Thyroid gland (tissue), 4 donors: ENCODE measurements around the gene TMEM259. TPM values are rescaled to one million over a fixed set of nuclear protein-coding genes. Genes with fewer than 3 reads are reported as not detected.

Experiments
- DNase-seq, 2 donors: peaks; one replicate each; pipeline ENCODE4 v3.0.0-alpha.2; 2019
- H3K27ac ChIP-seq, 3 donors: fragments of 200-600 bp; sonication (generic); 1 replicate in 2 of 3; 2 replicates in 1 of 3; pipeline ENCODE4 v1.5.1; 2016 to 2019; ENCODE audit warnings: mild to moderate bottlenecking in 1 of 3, moderate library complexity in 1 of 3
- H3K27me3 ChIP-seq: fragments of 200-600 bp; sonication (generic); one replicate; pipeline ENCODE4 v1.5.1; 2019
- H3K36me3 ChIP-seq, 2 donors: fragments of 200-600 bp; sonication (generic); one replicate each; pipeline ENCODE4 v1.5.1; 2016 to 2019
- H3K4me1 ChIP-seq, 2 donors: fragments of 200-600 bp; sonication (generic); one replicate each; pipeline ENCODE4 v1.5.1; 2017 to 2019
- H3K4me3 ChIP-seq, 3 donors: fragments of 200-600 bp; sonication (generic); replicated peaks in 1 of 3; 1 replicate in 2 of 3; 2 replicates in 1 of 3; pipeline ENCODE4 v1.5.1; 2016; ENCODE audit warnings: mild to moderate bottlenecking in 1 of 3
- H3K9me3 ChIP-seq: fragments of 200-600 bp; sonication (generic); one replicate; pipeline ENCODE4 v1.5.1; 2017
- CTCF ChIP-seq, 6 experiments: fragments of 200-600 bp in 3 of 6; fragments of 450-650 bp in 3 of 6; sonication (generic) in 3 of 6; IDR thresholded peaks; one replicate each; pipeline ENCODE4 v1.5.1; 2016 to 2019; ENCODE audit warnings: antibody characterized with exemption in 6 of 6, mild to moderate bottlenecking in 2 of 6, inconsistent platforms in 1 of 6, moderate library complexity in 1 of 6
- POLR2A ChIP-seq, 2 donors: fragments of 450-650 bp; IDR thresholded peaks; one replicate each; pipeline ENCODE4 v1.6.1; 2017; ENCODE audit warnings: antibody characterized with exemption in 2 of 2, mild to moderate bottlenecking in 2 of 2, moderate library complexity in 1 of 2
- WGBS, 2 donors: methylation state at CpG; one replicate each; pipeline ENCODE4 v1.1.5; 2017; 5-methylcytosine and 5-hydroxymethylcytosine counted together
- intact Hi-C: fragments of 100-400 bp; cut with DNase I; formaldehyde crosslinking; loops from one replicate; pipeline ENCODE4 v1.15.1; 2023
- total RNA-seq, 4 donors: library from RNA; depleted of rRNA; stranded (reverse); fragments of >200 nt; gene quantifications; one replicate each; pipeline ENCODE4 v1.2.3, GENCODE V29; 2016

Gene TMEM259
- total RNA-seq, 4 donors from 2014 or later, result 162 to 238 (median 192) TPM

- H3K27ac ChIP-seq, result no peak overlapping the region
- H3K9me3 ChIP-seq, result no peaks in the 10 kb centered on the region
- H3K27me3 ChIP-seq, result no peaks in the 10 kb centered on the region
- H3K4me1 ChIP-seq, result peaks cover 10 to 29% of the 10 kb centered on the region in 2 donors
- H3K36me3 ChIP-seq, result peaks cover 0 to 6% of the 10 kb centered on the region in 2 donors
- intact Hi-C loops, result no loop called here
- TF ChIP-seq POLR2A (IDR thresholded peaks at IDR 0.05) (no peak), CTCF (IDR thresholded peaks at IDR 0.05) (no peak)
- H3K4me3 ChIP-seq, result no peak overlapping the region
- no peak for DNase-seq
- 72 to 77% methylated on average over 22 of the region's 22 CpGs for whole genome bisulfite sequencing, 2 donors
Observed at GRCh38 chr19:1038978-1039645, 18.2 kb upstream of the TMEM259 start.

- peaks cover 8 to 12% of the 10 kb centered on the region in 2 donors for H3K36me3 ChIP-seq
- WGBS, 2 donors, result 82 to 84% methylated on average over 17 to 21 of the region's 22 CpGs
- H3K4me3 ChIP-seq, result no peak overlapping the region
- H3K9me3 ChIP-seq, result no peaks in the 10 kb centered on the region
- H3K27me3 ChIP-seq, result no peaks in the 10 kb centered on the region
- no peak for DNase-seq
- intact Hi-C loops, result no loop called here
- no peak overlapping the region for H3K27ac ChIP-seq
- peaks cover 10 to 23% of the 10 kb centered on the region in 2 donors for H3K4me1 ChIP-seq
- TF ChIP-seq CTCF (IDR thresholded peaks at IDR 0.05), result no peak
- no peak for TF ChIP-seq POLR2A (IDR thresholded peaks at IDR 0.05)
Observed at GRCh38 chr19:1037621-1038064, 16.7 kb upstream of the TMEM259 start.

- H3K27me3 ChIP-seq, result no peaks in the 10 kb centered on the region
- intact Hi-C loops, result no loop called here
- no peak for DNase-seq
- H3K4me3 ChIP-seq, result no peak overlapping the region
- H3K36me3 ChIP-seq, result peaks cover 17 to 22% of the 10 kb centered on the region in 2 donors
- no peak overlapping the region for H3K27ac ChIP-seq
- H3K9me3 ChIP-seq, result no peaks in the 10 kb centered on the region
- no peak for TF ChIP-seq POLR2A (IDR thresholded peaks at IDR 0.05)
- no peak for TF ChIP-seq CTCF (IDR thresholded peaks at IDR 0.05)
- H3K4me1 ChIP-seq, result peaks cover 10 to 14% of the 10 kb centered on the region in 2 donors
- 86 to 89% methylated on average over 21 to 29 of the region's 29 CpGs for WGBS, 2 donors
Observed at GRCh38 chr19:1035998-1036621, 15.2 kb upstream of the TMEM259 start.

- intact Hi-C loops, result no loop called here
- DNase-seq, result no peak
- Histone ChIP-seq H3K4me1 (peaks cover 13 to 21% of the 10 kb centered on the region in 2 donors), H3K9me3 (no peaks in the 10 kb centered on the region), H3K4me3 (no peak overlapping the region), H3K27me3 (no peaks in the 10 kb centered on the region), H3K27ac (no peak overlapping the region), H3K36me3 (peaks cover 17 to 19% of the 10 kb centered on the region in 2 donors)
- 88 to 92% methylated on average over 20 of the region's 20 CpGs for WGBS, 2 donors
- TF ChIP-seq POLR2A (IDR thresholded peaks at IDR 0.05), result no peak
- no peak for TF ChIP-seq CTCF (IDR thresholded peaks at IDR 0.05)
Observed at GRCh38 chr19:1032264-1032867, 11.4 kb upstream of the TMEM259 start.
